HepG2 (cell line): ENCODE results near the gene CPEB4. TPM values are rescaled to one million over a fixed set of nuclear protein-coding genes. Genes with fewer than 3 reads are reported as not detected.

Source experiments
- ASH2L ChIP-seq: fragments of 300-600, 200-600 bp; sonication (generic); IDR thresholded peaks from 2 replicates; pipeline ENCODE4 v1.7.0; 2017; ENCODE audit warnings: low read depth, mild to moderate bottlenecking, moderate library complexity, mixed read lengths, low read length; ENCODE audit not compliant: insufficient read length
- HNRNPL ChIP-seq: fragments of 200-400 bp; formaldehyde crosslinking; IDR thresholded peaks from 2 replicates; pipeline ENCODE4 v1.6.1; 2017; ENCODE audit warnings: mild to moderate bottlenecking, low read depth, low read length
- KDM6A ChIP-seq: IDR thresholded peaks from 2 replicates; pipeline ENCODE4 v1.6.1; 2016; ENCODE audit warnings: low read depth
- KLF16 ChIP-seq, 2 experiments: sonication (generic) in 1 of 2; formaldehyde crosslinking in 1 of 2; IDR thresholded peaks; 2 replicates each; pipeline versions ENCODE4 v1.6.1 to v1.8.0; 2016 to 2023; ENCODE audit warnings: missing genetic modification reagents in 2 of 2, missing compliant biosample characterization in 1 of 2
- MLX ChIP-seq: IDR thresholded peaks from 2 replicates; pipeline ENCODE4 v1.6.1; 2016
- NCOA5 ChIP-seq: sonication (generic); formaldehyde crosslinking; IDR thresholded peaks from 2 replicates; pipeline ENCODE4 v1.4.0; 2020; ENCODE audit warnings: missing genetic modification reagents
- NR3C1 ChIP-seq: sonication (generic); formaldehyde crosslinking; IDR thresholded peaks from 2 replicates; pipeline ENCODE4 v1.4.0; 2020; ENCODE audit warnings: missing genetic modification reagents
- RBFOX2 ChIP-seq: fragments of 200-400 bp; formaldehyde crosslinking; IDR thresholded peaks from 2 replicates; pipeline ENCODE4 v1.6.1; 2017; ENCODE audit warnings: low read depth, mild to moderate bottlenecking, low read length
- SAP130 ChIP-seq: IDR thresholded peaks from 2 replicates; pipeline ENCODE4 v1.6.1; 2016; ENCODE audit warnings: low read depth
- SIX4 ChIP-seq: sonication (generic); formaldehyde crosslinking; IDR thresholded peaks from 2 replicates; pipeline ENCODE4 v1.4.0; 2020; ENCODE audit warnings: missing genetic modification reagents
- TCF12 ChIP-seq, 2 experiments: fragments of 450-650 bp in 1 of 2; sonication (generic) in 1 of 2; formaldehyde crosslinking in 1 of 2; IDR thresholded peaks; 2 replicates each; pipeline versions ENCODE4 v1.6.1 to v1.8.0; 2017 to 2022; ENCODE audit warnings: antibody characterized with exemption in 1 of 2, mild to moderate bottlenecking in 1 of 2, missing genetic modification reagents in 1 of 2, moderate library complexity in 1 of 2
- ZNF264 ChIP-seq: sonication (generic); formaldehyde crosslinking; IDR thresholded peaks from 2 replicates; pipeline ENCODE4 v1.4.0; 2020; ENCODE audit warnings: missing genetic modification reagents
- ZNF30 ChIP-seq: sonication (generic); formaldehyde crosslinking; IDR thresholded peaks from 2 replicates; pipeline ENCODE4 v1.5.0; 2020; ENCODE audit warnings: mild to moderate bottlenecking, missing genetic modification reagents
- ZNF468 ChIP-seq: sonication (generic); formaldehyde crosslinking; IDR thresholded peaks from 2 replicates; pipeline ENCODE4 v1.8.0; 2022; ENCODE audit warnings: mild to moderate bottlenecking, moderate library complexity, missing genetic modification reagents
- ZNF550 ChIP-seq: sonication (generic); formaldehyde crosslinking; IDR thresholded peaks from 2 replicates; pipeline ENCODE4 v1.4.0; 2020; ENCODE audit warnings: mild to moderate bottlenecking, missing genetic modification reagents, borderline replicate concordance
- ZNF710 ChIP-seq: sonication (generic); formaldehyde crosslinking; IDR thresholded peaks from 2 replicates; pipeline ENCODE4 v1.5.0; 2020; ENCODE audit warnings: mild to moderate bottlenecking, missing genetic modification reagents, borderline replicate concordance
- polyA plus RNA-seq, 8 experiments: library from polyadenylated mRNA; depleted of rRNA in 3 of 8; stranded (reverse) in 7 of 8; unstranded in 1 of 8; fragments of >200 nt; fragmentation: Illumina TruSeq in 4 of 8; extraction: Trizol in 4 of 8; gene quantifications; 2 replicates each; pipeline versions ENCODE4 v1.2.1 to v1.2.3, GENCODE V29; 2011 to 2016; ENCODE audit warnings: low read depth in 4 of 8, missing spikeins in 1 of 8, mixed read lengths in 1 of 8; ENCODE audit not compliant: insufficient read depth in 1 of 8
- total RNA-seq, 5 experiments: library from RNA; depleted of rRNA; stranded (reverse); fragments of >200 nt; fragmentation: Illumina TruSeq; extraction: Trizol; gene quantifications; 2 replicates each; pipeline ENCODE4 v1.2.3, GENCODE V29; 2016; ENCODE audit warnings: low read depth in 1 of 5
- TF ChIP-seq, protein P1 (sequence below): IDR thresholded peaks from 2 replicates; pipeline ENCODE4 v1.6.1; 2016; ENCODE audit warnings: low read depth, missing genetic modification reagents, missing compliant biosample characterization
- TF ChIP-seq, protein P2 (sequence below): sonication (generic); formaldehyde crosslinking; IDR thresholded peaks from 2 replicates; pipeline ENCODE4 v1.5.0; 2020; ENCODE audit warnings: mild to moderate bottlenecking, missing genetic modification reagents

Gene CPEB4
- total and polyA plus RNA-seq, 2 of the 13 experiments (the other 11 are each of a cell fraction or from before 2014, with no cell fraction given): 7.7 to 26.7 TPM

- TF ChIP-seq, protein P1, sequence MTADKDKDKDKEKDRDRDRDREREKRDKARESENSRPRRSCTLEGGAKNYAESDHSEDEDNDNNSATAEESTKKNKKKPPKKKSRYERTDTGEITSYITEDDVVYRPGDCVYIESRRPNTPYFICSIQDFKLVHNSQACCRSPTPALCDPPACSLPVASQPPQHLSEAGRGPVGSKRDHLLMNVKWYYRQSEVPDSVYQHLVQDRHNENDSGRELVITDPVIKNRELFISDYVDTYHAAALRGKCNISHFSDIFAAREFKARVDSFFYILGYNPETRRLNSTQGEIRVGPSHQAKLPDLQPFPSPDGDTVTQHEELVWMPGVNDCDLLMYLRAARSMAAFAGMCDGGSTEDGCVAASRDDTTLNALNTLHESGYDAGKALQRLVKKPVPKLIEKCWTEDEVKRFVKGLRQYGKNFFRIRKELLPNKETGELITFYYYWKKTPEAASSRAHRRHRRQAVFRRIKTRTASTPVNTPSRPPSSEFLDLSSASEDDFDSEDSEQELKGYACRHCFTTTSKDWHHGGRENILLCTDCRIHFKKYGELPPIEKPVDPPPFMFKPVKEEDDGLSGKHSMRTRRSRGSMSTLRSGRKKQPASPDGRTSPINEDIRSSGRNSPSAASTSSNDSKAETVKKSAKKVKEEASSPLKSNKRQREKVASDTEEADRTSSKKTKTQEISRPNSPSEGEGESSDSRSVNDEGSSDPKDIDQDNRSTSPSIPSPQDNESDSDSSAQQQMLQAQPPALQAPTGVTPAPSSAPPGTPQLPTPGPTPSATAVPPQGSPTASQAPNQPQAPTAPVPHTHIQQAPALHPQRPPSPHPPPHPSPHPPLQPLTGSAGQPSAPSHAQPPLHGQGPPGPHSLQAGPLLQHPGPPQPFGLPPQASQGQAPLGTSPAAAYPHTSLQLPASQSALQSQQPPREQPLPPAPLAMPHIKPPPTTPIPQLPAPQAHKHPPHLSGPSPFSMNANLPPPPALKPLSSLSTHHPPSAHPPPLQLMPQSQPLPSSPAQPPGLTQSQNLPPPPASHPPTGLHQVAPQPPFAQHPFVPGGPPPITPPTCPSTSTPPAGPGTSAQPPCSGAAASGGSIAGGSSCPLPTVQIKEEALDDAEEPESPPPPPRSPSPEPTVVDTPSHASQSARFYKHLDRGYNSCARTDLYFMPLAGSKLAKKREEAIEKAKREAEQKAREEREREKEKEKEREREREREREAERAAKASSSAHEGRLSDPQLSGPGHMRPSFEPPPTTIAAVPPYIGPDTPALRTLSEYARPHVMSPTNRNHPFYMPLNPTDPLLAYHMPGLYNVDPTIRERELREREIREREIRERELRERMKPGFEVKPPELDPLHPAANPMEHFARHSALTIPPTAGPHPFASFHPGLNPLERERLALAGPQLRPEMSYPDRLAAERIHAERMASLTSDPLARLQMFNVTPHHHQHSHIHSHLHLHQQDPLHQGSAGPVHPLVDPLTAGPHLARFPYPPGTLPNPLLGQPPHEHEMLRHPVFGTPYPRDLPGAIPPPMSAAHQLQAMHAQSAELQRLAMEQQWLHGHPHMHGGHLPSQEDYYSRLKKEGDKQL (CRISPR knock-in tag): peak; percentile 75
- TF ChIP-seq SIX4 (no peak), MLX (peak; percentile 87), ZNF710 (CRISPR knock-in tag) (peak; percentile 98), ZNF550 (CRISPR knock-in tag) (no peak), NR3C1 (CRISPR knock-in tag) (no peak), NCOA5 (CRISPR knock-in tag) (no peak), RBFOX2 (no peak), KLF16 (CRISPR knock-in tag; IDR thresholded peaks at IDR 0.05) (peak in 1 of 2 experiments; percentile 54; a peak in 2 of 4 replicates), KDM6A (peak; percentile 80), ZNF30 (no peak), HNRNPL (no peak), TCF12 (IDR thresholded peaks at IDR 0.05) (no peak), TCF12 (CRISPR knock-in tag; IDR thresholded peaks at IDR 0.05) (peak; percentile 84; the same call in 1 of the 2 replicates), ASH2L (peak; percentile 62), SAP130 (CRISPR knock-in tag) (peak; percentile 85), ZNF468 (CRISPR knock-in tag) (no peak), ZNF264 (peak; percentile 37; the same call in 1 of the 2 replicates)
- TF ChIP-seq, protein P2, sequence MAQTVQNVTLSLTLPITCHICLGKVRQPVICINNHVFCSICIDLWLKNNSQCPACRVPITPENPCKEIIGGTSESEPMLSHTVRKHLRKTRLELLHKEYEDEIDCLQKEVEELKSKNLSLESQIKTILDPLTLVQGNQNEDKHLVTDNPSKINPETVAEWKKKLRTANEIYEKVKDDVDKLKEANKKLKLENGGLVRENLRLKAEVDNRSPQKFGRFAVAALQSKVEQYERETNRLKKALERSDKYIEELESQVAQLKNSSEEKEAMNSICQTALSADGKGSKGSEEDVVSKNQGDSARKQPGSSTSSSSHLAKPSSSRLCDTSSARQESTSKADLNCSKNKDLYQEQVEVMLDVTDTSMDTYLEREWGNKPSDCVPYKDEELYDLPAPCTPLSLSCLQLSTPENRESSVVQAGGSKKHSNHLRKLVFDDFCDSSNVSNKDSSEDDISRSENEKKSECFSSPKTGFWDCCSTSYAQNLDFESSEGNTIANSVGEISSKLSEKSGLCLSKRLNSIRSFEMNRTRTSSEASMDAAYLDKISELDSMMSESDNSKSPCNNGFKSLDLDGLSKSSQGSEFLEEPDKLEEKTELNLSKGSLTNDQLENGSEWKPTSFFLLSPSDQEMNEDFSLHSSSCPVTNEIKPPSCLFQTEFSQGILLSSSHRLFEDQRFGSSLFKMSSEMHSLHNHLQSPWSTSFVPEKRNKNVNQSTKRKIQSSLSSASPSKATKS (CRISPR knock-in tag): peak; percentile 23; the same call in 1 of the 2 replicates
Observed at GRCh38 chr5:173941758-173942401, 53.7 kb downstream of the CPEB4 start (continued).
